ENCODE data around the gene PHC2.

The PHC2 gene, protein sequence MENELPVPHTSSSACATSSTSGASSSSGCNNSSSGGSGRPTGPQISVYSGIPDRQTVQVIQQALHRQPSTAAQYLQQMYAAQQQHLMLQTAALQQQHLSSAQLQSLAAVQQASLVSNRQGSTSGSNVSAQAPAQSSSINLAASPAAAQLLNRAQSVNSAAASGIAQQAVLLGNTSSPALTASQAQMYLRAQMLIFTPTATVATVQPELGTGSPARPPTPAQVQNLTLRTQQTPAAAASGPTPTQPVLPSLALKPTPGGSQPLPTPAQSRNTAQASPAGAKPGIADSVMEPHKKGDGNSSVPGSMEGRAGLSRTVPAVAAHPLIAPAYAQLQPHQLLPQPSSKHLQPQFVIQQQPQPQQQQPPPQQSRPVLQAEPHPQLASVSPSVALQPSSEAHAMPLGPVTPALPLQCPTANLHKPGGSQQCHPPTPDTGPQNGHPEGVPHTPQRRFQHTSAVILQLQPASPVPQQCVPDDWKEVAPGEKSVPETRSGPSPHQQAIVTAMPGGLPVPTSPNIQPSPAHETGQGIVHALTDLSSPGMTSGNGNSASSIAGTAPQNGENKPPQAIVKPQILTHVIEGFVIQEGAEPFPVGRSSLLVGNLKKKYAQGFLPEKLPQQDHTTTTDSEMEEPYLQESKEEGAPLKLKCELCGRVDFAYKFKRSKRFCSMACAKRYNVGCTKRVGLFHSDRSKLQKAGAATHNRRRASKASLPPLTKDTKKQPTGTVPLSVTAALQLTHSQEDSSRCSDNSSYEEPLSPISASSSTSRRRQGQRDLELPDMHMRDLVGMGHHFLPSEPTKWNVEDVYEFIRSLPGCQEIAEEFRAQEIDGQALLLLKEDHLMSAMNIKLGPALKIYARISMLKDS

DNA sequence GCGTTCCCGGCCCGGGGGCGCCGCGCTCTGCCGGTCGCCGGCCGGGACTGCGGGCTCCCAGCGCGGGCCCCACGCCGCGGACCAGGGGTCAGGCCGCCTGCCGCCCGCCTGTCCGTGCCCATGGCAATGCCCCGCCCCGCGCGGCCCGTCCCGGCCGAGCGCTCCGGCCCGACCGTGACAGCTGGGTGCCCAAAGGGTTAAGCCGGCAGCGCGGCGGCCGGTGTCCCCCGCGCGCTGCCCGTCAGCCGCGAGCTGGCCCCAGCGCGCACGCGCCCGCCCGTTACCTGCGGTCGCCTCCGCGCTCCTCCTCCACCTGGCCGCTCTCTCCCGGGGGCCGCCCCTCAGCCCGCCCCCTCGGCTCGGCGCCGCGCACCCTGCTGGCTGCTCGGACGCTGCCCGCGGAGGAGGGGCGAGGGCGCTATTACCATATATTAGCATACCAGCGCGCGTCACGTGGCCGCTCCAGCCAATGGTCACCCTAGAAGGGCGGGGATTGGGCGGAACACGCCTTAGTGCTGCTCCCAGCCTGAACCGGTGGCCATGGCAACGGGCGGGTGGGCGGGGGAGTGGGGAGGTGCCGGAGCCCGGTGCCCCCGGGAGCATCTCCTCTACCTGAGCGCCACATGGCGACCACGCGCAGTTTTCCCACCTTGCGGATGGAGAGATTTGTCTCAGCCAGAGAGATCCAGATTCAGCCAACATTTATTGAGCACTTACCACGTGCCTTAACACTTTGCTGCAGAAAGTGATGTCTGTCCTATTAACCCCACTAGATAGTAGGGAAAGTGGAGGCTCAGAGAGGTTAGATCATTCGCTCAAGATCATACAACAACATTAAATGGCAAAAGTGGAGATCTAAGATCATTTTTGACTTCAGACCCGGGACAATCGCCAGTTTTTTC lies at the start of gene PHC2:
TSS of gene PHC2 (minus strand) at position 404 of the 902 bp plus-strand sequence. CDS start 55,556 bp downstream, outside the sequence.
- TF ChIP-seq, protein P1, sequence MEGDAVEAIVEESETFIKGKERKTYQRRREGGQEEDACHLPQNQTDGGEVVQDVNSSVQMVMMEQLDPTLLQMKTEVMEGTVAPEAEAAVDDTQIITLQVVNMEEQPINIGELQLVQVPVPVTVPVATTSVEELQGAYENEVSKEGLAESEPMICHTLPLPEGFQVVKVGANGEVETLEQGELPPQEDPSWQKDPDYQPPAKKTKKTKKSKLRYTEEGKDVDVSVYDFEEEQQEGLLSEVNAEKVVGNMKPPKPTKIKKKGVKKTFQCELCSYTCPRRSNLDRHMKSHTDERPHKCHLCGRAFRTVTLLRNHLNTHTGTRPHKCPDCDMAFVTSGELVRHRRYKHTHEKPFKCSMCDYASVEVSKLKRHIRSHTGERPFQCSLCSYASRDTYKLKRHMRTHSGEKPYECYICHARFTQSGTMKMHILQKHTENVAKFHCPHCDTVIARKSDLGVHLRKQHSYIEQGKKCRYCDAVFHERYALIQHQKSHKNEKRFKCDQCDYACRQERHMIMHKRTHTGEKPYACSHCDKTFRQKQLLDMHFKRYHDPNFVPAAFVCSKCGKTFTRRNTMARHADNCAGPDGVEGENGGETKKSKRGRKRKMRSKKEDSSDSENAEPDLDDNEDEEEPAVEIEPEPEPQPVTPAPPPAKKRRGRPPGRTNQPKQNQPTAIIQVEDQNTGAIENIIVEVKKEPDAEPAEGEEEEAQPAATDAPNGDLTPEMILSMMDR (conservative IDR thresholded peaks at IDR 0.05): peak; percentile 27
- peak; percentile 69 for TF ChIP-seq ZFX (IDR thresholded peaks at IDR 0.05)
- peak within 1 kb of the TSS; percentile 77 for H3K27ac ChIP-seq

DNA sequence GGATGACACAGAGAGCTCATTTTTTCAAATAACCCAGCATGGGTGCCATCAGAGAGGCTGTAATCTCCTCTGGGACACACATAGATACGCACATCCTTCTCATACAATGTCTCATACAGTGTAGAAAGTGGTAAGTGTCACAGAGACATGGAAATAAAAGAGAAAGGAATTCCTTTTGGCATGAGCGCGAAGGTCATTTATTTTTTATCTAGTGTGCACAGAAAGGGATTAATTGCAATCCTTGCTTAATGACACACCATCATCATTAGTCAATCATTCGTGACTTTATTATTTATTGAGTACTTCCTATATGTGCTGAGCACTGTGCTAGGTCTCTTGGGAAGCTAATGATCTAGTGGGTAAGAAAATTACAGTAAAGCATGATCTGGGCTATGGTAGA lies 46.6 kb upstream of the PHC2 start:
- no peak overlapping the region for H3K27ac ChIP-seq
- TF ChIP-seq, protein P1 (conservative IDR thresholded peaks at IDR 0.05): no peak
- TF ChIP-seq ZFX (IDR thresholded peaks at IDR 0.05): no peak

DNA sequence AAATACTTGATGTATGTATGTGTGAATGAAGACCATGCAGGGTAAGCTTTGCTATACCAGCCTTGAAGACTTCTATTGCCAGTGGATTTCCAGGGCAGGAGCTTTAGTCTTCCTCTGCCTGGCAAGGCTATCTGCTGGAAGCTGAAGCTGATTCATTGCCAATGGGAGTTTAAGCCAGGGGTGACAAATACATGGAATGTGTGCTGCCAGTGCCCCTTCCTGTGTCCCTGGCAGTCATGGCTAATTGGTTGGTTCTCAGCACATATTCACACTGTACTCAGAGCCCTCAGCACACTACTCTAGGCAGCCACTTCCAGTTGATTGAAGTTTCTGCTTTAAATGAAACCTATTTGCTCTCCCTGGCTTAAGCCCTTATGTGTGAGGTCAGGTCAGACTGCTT lies 43.0 kb upstream of the PHC2 start:
- TF ChIP-seq, protein P1 (conservative IDR thresholded peaks at IDR 0.05): no peak
- no peak for TF ChIP-seq ZFX (IDR thresholded peaks at IDR 0.05)
- H3K27ac ChIP-seq: no peak overlapping the region

DNA sequence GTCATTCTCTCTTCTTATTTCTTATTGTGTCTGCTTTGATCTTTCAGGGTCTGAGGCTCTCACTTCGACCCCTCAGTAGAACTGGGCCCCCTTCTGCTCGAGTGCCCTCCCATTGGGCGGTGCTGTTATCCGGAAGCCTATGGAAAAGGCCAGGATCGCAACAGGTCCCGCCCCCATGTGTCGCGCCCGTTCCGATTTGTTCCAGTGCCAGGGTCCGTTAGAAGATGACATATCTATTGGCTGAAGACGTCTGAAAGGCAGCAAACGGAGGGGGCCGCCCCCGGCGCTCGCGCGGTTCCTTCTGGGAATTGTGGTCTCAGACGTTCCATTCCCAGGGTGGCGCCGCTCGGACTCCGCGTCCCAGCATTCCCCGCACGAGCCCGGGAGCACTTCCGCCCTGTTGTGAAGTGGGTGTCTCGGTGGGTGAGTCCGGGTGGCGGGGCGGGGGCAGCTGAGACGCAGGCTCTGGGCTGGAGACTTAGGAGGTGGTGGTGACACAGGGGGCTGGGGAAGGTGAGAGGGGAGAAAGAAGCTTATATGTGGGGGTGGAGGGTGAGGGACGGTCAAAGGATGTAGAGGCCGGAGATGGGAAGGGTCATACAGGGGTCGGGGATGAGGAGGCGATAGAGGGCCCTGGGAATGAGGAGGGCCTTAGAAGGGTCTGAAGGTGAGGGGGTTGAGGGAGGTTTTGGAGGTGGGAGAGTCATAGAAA lies 41.5 kb upstream of the PHC2 start, which contains the start of gene ZSCAN20:
TSS of gene ZSCAN20 (plus strand) at position 377 of the 712 bp plus-strand sequence. CDS start 6,644 bp downstream, outside the sequence.
- peak within 1 kb of the TSS; percentile 68 for H3K27ac ChIP-seq
- TF ChIP-seq ZFX (IDR thresholded peaks at IDR 0.05): no peak
- TF ChIP-seq, protein P1 (conservative IDR thresholded peaks at IDR 0.05): no peak

DNA sequence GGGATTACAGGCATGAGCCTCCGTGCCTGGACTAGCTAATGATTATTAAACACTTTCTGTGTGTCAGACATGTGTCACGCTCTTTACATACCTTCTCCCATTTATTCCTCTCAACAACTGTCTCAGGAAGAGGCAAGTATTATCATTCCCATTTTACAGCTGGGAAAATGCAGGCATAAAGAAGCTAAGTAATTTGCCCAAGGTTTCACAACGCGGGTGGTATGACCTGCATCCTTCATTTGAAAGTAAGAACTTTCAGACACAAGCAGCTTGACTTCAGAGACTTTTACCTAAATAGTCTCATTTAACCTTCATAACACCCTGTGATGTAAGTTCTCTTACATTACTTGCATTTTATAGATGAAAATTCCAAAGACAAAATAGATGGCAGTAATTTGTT lies 40.5 kb upstream of the PHC2 start:
- H3K27ac ChIP-seq: no peak overlapping the region
- no peak for TF ChIP-seq ZFX (IDR thresholded peaks at IDR 0.05)
- TF ChIP-seq, protein P1 (conservative IDR thresholded peaks at IDR 0.05): no peak

DNA sequence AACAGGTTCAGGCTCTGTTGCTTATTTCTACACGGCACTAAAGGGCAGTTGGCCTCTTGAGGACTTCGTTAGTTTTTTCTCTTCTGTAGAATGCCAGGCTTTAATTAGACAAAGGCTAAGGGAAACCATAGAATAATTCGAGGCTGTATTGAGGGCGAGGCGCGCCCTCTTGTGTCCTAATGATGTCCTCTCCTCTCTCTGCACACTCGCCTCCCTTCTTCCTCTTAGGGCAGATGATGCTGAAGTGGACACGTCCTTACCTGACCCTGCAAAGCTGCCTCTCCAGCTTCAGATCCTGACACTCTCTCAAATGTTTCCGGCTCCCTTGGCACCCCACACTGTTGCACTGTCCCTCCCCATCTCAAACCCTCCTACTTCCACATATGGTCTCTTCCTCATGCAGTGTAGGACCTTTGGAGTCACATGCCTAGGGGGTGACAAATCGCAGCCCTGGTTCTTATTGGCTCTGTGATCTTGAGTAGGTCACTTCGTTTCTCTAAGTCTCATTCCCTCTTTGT lies 39.7 kb upstream of the PHC2 start:
- TF ChIP-seq, protein P1 (conservative IDR thresholded peaks at IDR 0.05): peak; percentile 95
- no peak for TF ChIP-seq ZFX (IDR thresholded peaks at IDR 0.05)
- 0 out of 2 replicates have a peak overlapping the region, but pooled peaks have one; percentile 19 for H3K27ac ChIP-seq
